Naive thymus-derived CD8-positive, alpha-beta T cell (primary cell): ENCODE results near the gene HEXIM1. TPM values are rescaled to one million over a fixed set of nuclear protein-coding genes. Genes with fewer than 3 reads are reported as not detected.

Source experiments
- ATAC-seq, 2 donors: fragments of 150-1000 bp; cut with Tn5 transposase in 1 of 2; sonication (Bioruptor Pico), chemical (Tn5 transposase) in 1 of 2; 1 replicate in 1 of 2; 2 replicates in 1 of 2; pipeline ENCODE4 v1.10.0; 2021; ENCODE audit warnings: mild to moderate bottlenecking in 2 of 2, moderate library complexity in 2 of 2
- POLR2A ChIA-PET: fragments of 350-600 bp; sonication (Branson Sonifier 250); formaldehyde crosslinking; loops from one replicate; lab custom pipeline; 2021; ENCODE audit warnings: antibody characterized with exemption; lab: Charles Lee
- DNase-seq, 10 donors: peaks; one replicate each; pipeline versions ENCODE4 v3.0.0 to v3.0.0-alpha.2; 2020 to 2022
- H3K27ac Mint-ChIP-seq, 10 donors: one replicate each; pipeline ENCODE4 v1.8.0; 2020 to 2022; ENCODE audit warnings: mild to moderate bottlenecking in 10 of 10, mixed read lengths in 10 of 10, moderate library complexity in 4 of 10, inconsistent platforms in 1 of 10
- H3K27me3 Mint-ChIP-seq, 5 donors: one replicate each; pipeline ENCODE4 v1.8.0; 2021 to 2022; ENCODE audit warnings: mixed read lengths in 5 of 5
- H3K36me3 Mint-ChIP-seq, 3 donors: one replicate each; pipeline ENCODE4 v1.8.0; 2020 to 2022; ENCODE audit warnings: mixed read lengths in 3 of 3, mild to moderate bottlenecking in 2 of 3, inconsistent platforms in 1 of 3
- H3K4me1 Mint-ChIP-seq, 4 donors: one replicate each; pipeline ENCODE4 v1.8.0; 2021 to 2022; ENCODE audit warnings: mixed read lengths in 4 of 4
- H3K4me3 Mint-ChIP-seq, 10 donors: one replicate each; pipeline ENCODE4 v1.8.0; 2020 to 2022; ENCODE audit warnings: mild to moderate bottlenecking in 10 of 10, mixed read lengths in 10 of 10, moderate library complexity in 6 of 10, inconsistent platforms in 1 of 10
- H3K9me3 Mint-ChIP-seq, 9 donors: one replicate each; pipeline ENCODE4 v1.8.0; 2020 to 2022; ENCODE audit warnings: mixed read lengths in 9 of 9, mild to moderate bottlenecking in 3 of 9, inconsistent platforms in 1 of 9, moderate library complexity in 1 of 9
- microRNA-seq: library from miRNA; unstranded; fragments of <30 nt; microRNA quantifications from one replicate; pipeline ENCODE4 v1.2.0, GENCODE V29; 2022; ENCODE audit warnings: borderline microRNAs expressed
- polyA plus RNA-seq, 3 donors: library from polyadenylated mRNA; unstranded; fragments of 300-500 nt; fragmentation: Illumina TruSeq; gene quantifications; one replicate each; pipeline ENCODE4 v1.2.3, GENCODE V29; 2021
- total RNA-seq, 8 experiments: library from RNA in 2 of 8; stranded (reverse) in 2 of 8; gene quantifications; one replicate each; pipeline ENCODE4 v1.2.3 and lab custom pipeline; 2021 to 2026

Gene HEXIM1
- total and polyA plus RNA-seq, 5 experiments from 2014 or later: 4.9 to 35.1 (median 6.8) TPM

DNA sequence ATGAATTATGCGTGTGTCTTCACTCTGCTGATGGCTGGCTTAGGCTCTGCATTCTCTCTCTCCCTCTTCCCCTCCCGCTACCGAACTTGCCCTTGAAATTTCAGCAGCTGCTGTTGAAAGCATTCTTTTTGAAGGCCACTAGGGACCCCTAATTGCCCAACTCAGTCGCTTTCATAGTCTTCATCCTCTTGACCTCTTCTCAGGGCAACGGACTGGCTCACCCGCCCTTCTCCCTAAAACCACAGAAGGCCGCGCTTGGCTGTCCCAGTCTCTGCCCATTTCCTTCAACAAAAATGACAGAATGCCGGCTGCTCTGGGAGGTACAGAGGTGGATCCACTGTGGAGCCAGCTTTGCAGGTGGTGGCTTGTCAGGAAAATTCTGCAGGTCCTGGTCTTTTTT lies 52.4 kb downstream of the HEXIM1 start:
- ATAC-seq (no peak), DNase-seq (no peak)
- Mint-ChIP-seq H3K36me3 (no peaks in the 10 kb centered on the region), H3K4me1 (peaks cover 2 to 9% (median 5%) of the 10 kb centered on the region in 4 donors), H3K27ac (no peak overlapping the region), H3K9me3 (no peaks in the 10 kb centered on the region), H3K4me3 (no peak overlapping the region), H3K27me3 (no peaks in the 10 kb centered on the region)
- POLR2A ChIA-PET: interaction anchor here (0.7 to 2.5 kb wide), 4 partner anchors 45 to 68 kb away, joined by 3 to 9 read pairs (median 6); partner anchors contain the start of genes ACBD4 and HEXIM1

DNA sequence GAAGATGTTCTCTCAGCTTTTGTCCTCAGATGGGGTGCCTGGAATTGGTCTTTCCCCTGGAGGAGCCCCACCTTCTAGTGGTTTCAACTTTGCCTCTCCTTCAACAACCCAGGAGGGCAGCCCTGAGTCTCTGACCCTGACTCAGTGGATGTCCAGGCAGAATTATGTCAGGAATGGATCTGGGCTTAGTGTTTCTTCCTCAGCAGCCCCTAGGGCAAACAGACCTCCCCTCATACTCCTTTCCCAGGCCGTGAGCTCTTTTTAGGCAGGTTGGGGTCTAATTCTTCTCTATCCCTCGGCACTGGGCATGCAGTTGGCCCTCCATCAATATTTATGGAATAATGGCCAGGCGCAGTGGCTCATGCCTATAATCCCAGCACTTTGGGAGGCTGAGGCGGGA lies 53.2 kb downstream of the HEXIM1 start:
- POLR2A ChIA-PET: interaction anchor here (2.5 kb wide), 1 partner anchor 53 kb away, joined by 9 read pairs; the partner anchor contains the start of gene HEXIM1
- DNase-seq: no peak
- no peak for ATAC-seq
- H3K27me3 Mint-ChIP-seq: no peaks in the 10 kb centered on the region
- peaks cover 2 to 9% (median 5%) of the 10 kb centered on the region in 4 donors for H3K4me1 Mint-ChIP-seq
- no peak overlapping the region for H3K4me3 Mint-ChIP-seq
- peaks cover 0 to 2% (median 0%) of the 10 kb centered on the region in 3 donors for H3K36me3 Mint-ChIP-seq
- H3K9me3 Mint-ChIP-seq: no peaks in the 10 kb centered on the region
- H3K27ac Mint-ChIP-seq: peak overlapping the region in 1 of 10 donors; percentile 29

Small RNA genes within 50 kb of the gene (microRNA-seq; reads per million reads assigned to microRNA genes)
- not detected for gene MIR6784

Other genes with a start within 250 kb of the HEXIM1 start
- 100 to 1,000 TPM; 101 to 113 TPM for gene EFTUD2, start 249.0 kb upstream of the HEXIM1 start, total RNA-seq
- 10 to 100 TPM; 57.0 to 79.0 (median 68.3) TPM for gene EFTUD2, start 249.0 kb upstream of the HEXIM1 start, polyA plus RNA-seq
- not detected for gene GFAP, start 233.0 kb upstream of the HEXIM1 start, total RNA-seq
- under 1 TPM in 2 of 3 donors, not detected in 1; 0.06 to 0.24 TPM for gene GFAP, start 233.0 kb upstream of the HEXIM1 start, polyA plus RNA-seq
- gene KIF18B, start 200.7 kb upstream of the HEXIM1 start, total RNA-seq: not detected
- gene KIF18B, start 200.7 kb upstream of the HEXIM1 start, polyA plus RNA-seq: not detected
- not detected for gene C1QL1, start 180.2 kb upstream of the HEXIM1 start, total RNA-seq
- gene C1QL1, start 180.2 kb upstream of the HEXIM1 start, polyA plus RNA-seq: not detected
- gene DCAKD, start 96.8 kb upstream of the HEXIM1 start, total RNA-seq: 10 to 100 TPM; 36.1 to 37.9 TPM
- gene DCAKD, start 96.8 kb upstream of the HEXIM1 start, polyA plus RNA-seq: 10 to 100 TPM; 13.1 to 16.1 (median 16.0) TPM
- gene NMT1, start 87.2 kb upstream of the HEXIM1 start, total RNA-seq: 100 to 1,000 TPM; 130 to 139 TPM
- 10 to 100 TPM; 55.2 to 70.8 (median 65.0) TPM for gene NMT1, start 87.2 kb upstream of the HEXIM1 start, polyA plus RNA-seq
- gene PLCD3, start 16.0 kb upstream of the HEXIM1 start, total RNA-seq: 1 to 10 TPM; 1.6 to 4.0 TPM
- gene PLCD3, start 16.0 kb upstream of the HEXIM1 start, polyA plus RNA-seq: under 1 TPM; 0.35 to 0.65 (median 0.56) TPM
- gene ACBD4, start 12.8 kb upstream of the HEXIM1 start, total RNA-seq: 10 to 100 TPM; 39.4 to 48.5 TPM
- 10 to 100 TPM; 10.5 to 17.4 (median 11.7) TPM for gene ACBD4, start 12.8 kb upstream of the HEXIM1 start, polyA plus RNA-seq
- gene HEXIM2, start 13.4 kb downstream of the HEXIM1 start, total RNA-seq: 1 to 10 TPM; 3.4 to 4.4 TPM
- 1 to 10 TPM; 2.6 to 3.6 (median 3.3) TPM for gene HEXIM2, start 13.4 kb downstream of the HEXIM1 start, polyA plus RNA-seq
- 100 to 1,000 TPM; 383 to 394 TPM for gene FMNL1, start 73.4 kb downstream of the HEXIM1 start, total RNA-seq
- 10 to 100 TPM; 18.0 to 35.5 (median 21.5) TPM for gene FMNL1, start 73.4 kb downstream of the HEXIM1 start, polyA plus RNA-seq
- under 1 TPM; 0.47 to 0.75 TPM for gene SPATA32, start 113.6 kb downstream of the HEXIM1 start, total RNA-seq
- gene SPATA32, start 113.6 kb downstream of the HEXIM1 start, polyA plus RNA-seq: under 1 TPM; 0.30 to 0.81 (median 0.44) TPM
- gene MAP3K14, start 168.5 kb downstream of the HEXIM1 start, total RNA-seq: 10 to 100 TPM; 37.6 to 37.8 TPM
- 1 to 10 TPM in 2 of 3 donors, under 1 TPM in 1; 0.73 to 7.2 (median 1.8) TPM for gene MAP3K14, start 168.5 kb downstream of the HEXIM1 start, polyA plus RNA-seq